Measurements from ENCODE around the gene TDRD3.

DNA sequence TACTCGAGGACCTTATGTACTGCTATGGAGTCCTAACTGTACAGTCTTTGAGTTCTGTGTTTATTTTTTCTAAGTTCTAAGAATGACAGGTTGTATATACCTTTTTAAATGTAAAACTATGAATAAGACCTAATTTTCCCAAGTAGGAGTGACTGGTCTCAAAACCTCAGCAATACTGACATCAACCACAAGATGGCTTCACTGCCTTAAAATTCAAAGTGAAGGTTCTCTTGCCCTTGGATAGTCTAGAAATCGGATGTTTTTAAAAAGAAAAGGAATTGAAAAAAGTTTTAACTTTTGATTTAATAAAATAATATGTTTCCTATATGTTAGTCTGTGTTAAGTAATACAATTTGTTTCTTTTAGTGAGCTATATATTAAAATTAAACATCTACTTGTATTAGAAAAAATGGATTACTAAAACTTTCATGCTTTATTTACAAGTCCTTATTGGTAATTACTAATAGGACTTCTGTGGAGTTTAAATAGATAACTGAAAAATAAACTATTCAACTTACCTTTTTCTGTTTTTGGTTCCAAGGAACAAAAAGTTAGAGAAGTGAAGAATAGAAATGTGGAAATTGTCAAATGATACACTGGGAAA is 52.0 kb downstream of the TDRD3 start:
- TF ChIP-seq, protein P1, sequence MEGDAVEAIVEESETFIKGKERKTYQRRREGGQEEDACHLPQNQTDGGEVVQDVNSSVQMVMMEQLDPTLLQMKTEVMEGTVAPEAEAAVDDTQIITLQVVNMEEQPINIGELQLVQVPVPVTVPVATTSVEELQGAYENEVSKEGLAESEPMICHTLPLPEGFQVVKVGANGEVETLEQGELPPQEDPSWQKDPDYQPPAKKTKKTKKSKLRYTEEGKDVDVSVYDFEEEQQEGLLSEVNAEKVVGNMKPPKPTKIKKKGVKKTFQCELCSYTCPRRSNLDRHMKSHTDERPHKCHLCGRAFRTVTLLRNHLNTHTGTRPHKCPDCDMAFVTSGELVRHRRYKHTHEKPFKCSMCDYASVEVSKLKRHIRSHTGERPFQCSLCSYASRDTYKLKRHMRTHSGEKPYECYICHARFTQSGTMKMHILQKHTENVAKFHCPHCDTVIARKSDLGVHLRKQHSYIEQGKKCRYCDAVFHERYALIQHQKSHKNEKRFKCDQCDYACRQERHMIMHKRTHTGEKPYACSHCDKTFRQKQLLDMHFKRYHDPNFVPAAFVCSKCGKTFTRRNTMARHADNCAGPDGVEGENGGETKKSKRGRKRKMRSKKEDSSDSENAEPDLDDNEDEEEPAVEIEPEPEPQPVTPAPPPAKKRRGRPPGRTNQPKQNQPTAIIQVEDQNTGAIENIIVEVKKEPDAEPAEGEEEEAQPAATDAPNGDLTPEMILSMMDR (IDR thresholded peaks at IDR 0.05; ENCODE audit: low read depth, low read length, poor library complexity, severe bottlenecking): peak; percentile 59
- no peak for TF ChIP-seq EZH2phosphoT487 (IDR thresholded peaks at IDR 0.05; ENCODE audit: borderline replicate concordance, low read length)
